ENCODE measurements around the gene NOL11.

Gene NOL11

GRCh38 chr17:67717192-67717623 lies 528 bp upstream of the NOL11 start:
- no peaks in the 10 kb centered on the region for H4K20me1 ChIP-seq (ENCODE audit: low read depth, low read length)
- H2AFZ ChIP-seq (ENCODE audit: low read depth, low read length, severe bottlenecking) = peak overlapping the region; percentile 12
- H3K36me3 ChIP-seq (ENCODE audit: low read length) = peaks cover 19% of the 10 kb centered on the region; the same call in 1 of the 2 replicates
- peaks cover 7% of the 10 kb centered on the region; the same call in 1 of the 2 replicates for H3F3A ChIP-seq (ENCODE audit: insufficient read depth)
- H3K9me3 ChIP-seq (ENCODE audit: insufficient read depth, low read length) = no peaks in the 10 kb centered on the region
- H3K27me3 ChIP-seq (ENCODE audit: low read length) = no peaks in the 10 kb centered on the region
- H3K27ac ChIP-seq (ENCODE audit: low read depth, low read length) = peak overlapping the region; percentile 68
- TF ChIP-seq EZH2phosphoT487 (conservative IDR thresholded peaks at IDR 0.05; ENCODE audit: low read length) (no peak), CTCF (IDR thresholded peaks at IDR 0.05; ENCODE audit: insufficient read depth, low read length, poor library complexity, severe bottlenecking) (no peak)
- H3K4me3 ChIP-seq (ENCODE audit: insufficient read depth, low read length, poor library complexity, severe bottlenecking) = peak overlapping the region; percentile 85
- peak overlapping the region; percentile 99 for H3K4me2 ChIP-seq (ENCODE audit: low read depth, low read length, poor library complexity, severe bottlenecking)
- H3K9me2 ChIP-seq (replicated peaks; ENCODE audit: insufficient read depth, low read length) = no peaks in the 10 kb centered on the region
- H3K79me2 ChIP-seq (ENCODE audit: insufficient read depth, low read length) = peaks cover 25% of the 10 kb centered on the region
- H3K9ac ChIP-seq (ENCODE audit: low read length) = peak overlapping the region; percentile 89

- Histone ChIP-seq H3K36me3 (ENCODE audit: low read length) (peaks cover 22% of the 10 kb centered on the region; the same call in 1 of the 2 replicates), H2AFZ (ENCODE audit: low read depth, low read length, severe bottlenecking) (peak overlapping the region; percentile 62), H3K79me2 (ENCODE audit: insufficient read depth, low read length) (peaks cover 25% of the 10 kb centered on the region), H3F3A (ENCODE audit: insufficient read depth) (peaks cover 7% of the 10 kb centered on the region; the same call in 1 of the 2 replicates), H3K4me3 (ENCODE audit: insufficient read depth, low read length, poor library complexity, severe bottlenecking) (peak overlapping the region; percentile 94), H4K20me1 (ENCODE audit: low read depth, low read length) (no peaks in the 10 kb centered on the region), H3K4me2 (ENCODE audit: low read depth, low read length, poor library complexity, severe bottlenecking) (peak overlapping the region; percentile 94), H3K9me3 (ENCODE audit: insufficient read depth, low read length) (no peaks in the 10 kb centered on the region), H3K27ac (ENCODE audit: low read depth, low read length) (peak overlapping the region; percentile 68), H3K27me3 (ENCODE audit: low read length) (no peaks in the 10 kb centered on the region), H3K9ac (ENCODE audit: low read length) (peak overlapping the region; percentile 89), H3K9me2 (replicated peaks; ENCODE audit: insufficient read depth, low read length) (no peaks in the 10 kb centered on the region)
- TF ChIP-seq CTCF (IDR thresholded peaks at IDR 0.05; ENCODE audit: insufficient read depth, low read length, poor library complexity, severe bottlenecking) (no peak), EZH2phosphoT487 (conservative IDR thresholded peaks at IDR 0.05; ENCODE audit: low read length) (no peak)
Observed at GRCh38 chr17:67718325-67718941, 697 bp downstream of the NOL11 start.

GRCh38 chr17:67725373-67725791 lies 7.6 kb downstream of the NOL11 start:
- TF ChIP-seq CTCF (IDR thresholded peaks at IDR 0.05; ENCODE audit: insufficient read depth, low read length, poor library complexity, severe bottlenecking) (no peak), EZH2phosphoT487 (conservative IDR thresholded peaks at IDR 0.05; ENCODE audit: low read length) (no peak)
- Histone ChIP-seq H4K20me1 (ENCODE audit: low read depth, low read length) (no peaks in the 10 kb centered on the region), H3K9me3 (ENCODE audit: insufficient read depth, low read length) (no peaks in the 10 kb centered on the region), H3K9me2 (replicated peaks; ENCODE audit: insufficient read depth, low read length) (no peaks in the 10 kb centered on the region), H2AFZ (ENCODE audit: low read depth, low read length, severe bottlenecking) (no peak overlapping the region), H3K36me3 (ENCODE audit: low read length) (peaks cover 54% of the 10 kb centered on the region), H3K27me3 (ENCODE audit: low read length) (no peaks in the 10 kb centered on the region), H3K9ac (ENCODE audit: low read length) (no peak overlapping the region), H3K79me2 (ENCODE audit: insufficient read depth, low read length) (peaks cover 24% of the 10 kb centered on the region; the same call in 1 of the 2 replicates), H3K4me3 (ENCODE audit: insufficient read depth, low read length, poor library complexity, severe bottlenecking) (no peak overlapping the region), H3F3A (ENCODE audit: insufficient read depth) (peaks cover 3% of the 10 kb centered on the region; the same call in 1 of the 2 replicates), H3K27ac (ENCODE audit: low read depth, low read length) (no peak overlapping the region), H3K4me2 (ENCODE audit: low read depth, low read length, poor library complexity, severe bottlenecking) (no peak overlapping the region)

Data from SU-DHL-6 (cell line).